ENCODE results near the gene MOB1A. TPM values are rescaled to one million over a fixed set of nuclear protein-coding genes. Genes with fewer than 3 reads are reported as not detected.

Gene MOB1A
- total RNA-seq = 100 to 1,000 TPM; 117 to 129 (median 124) TPM
- long read RNA-seq, donor 1, full-length matches to known transcripts = 44 of 72 reads
- long read RNA-seq, donor 1, partial matches to known transcripts = 5 of 72 reads
- long read RNA-seq, donor 1, other reads (novel, unspliced or antisense) = 23 of 72 reads
- long read RNA-seq, donor 2, full-length matches to known transcripts = 49 of 62 reads
- long read RNA-seq, donor 2, partial matches to known transcripts = 0 of 62 reads
- long read RNA-seq, donor 2, other reads (novel, unspliced or antisense) = 13 of 62 reads

- intact Hi-C loops (cut with DNase I, micrococcal nuclease) = no loop called here
- DNase-seq = peak; percentile 98 to 99 (median 99)
- TF ChIP-seq, protein P1, sequence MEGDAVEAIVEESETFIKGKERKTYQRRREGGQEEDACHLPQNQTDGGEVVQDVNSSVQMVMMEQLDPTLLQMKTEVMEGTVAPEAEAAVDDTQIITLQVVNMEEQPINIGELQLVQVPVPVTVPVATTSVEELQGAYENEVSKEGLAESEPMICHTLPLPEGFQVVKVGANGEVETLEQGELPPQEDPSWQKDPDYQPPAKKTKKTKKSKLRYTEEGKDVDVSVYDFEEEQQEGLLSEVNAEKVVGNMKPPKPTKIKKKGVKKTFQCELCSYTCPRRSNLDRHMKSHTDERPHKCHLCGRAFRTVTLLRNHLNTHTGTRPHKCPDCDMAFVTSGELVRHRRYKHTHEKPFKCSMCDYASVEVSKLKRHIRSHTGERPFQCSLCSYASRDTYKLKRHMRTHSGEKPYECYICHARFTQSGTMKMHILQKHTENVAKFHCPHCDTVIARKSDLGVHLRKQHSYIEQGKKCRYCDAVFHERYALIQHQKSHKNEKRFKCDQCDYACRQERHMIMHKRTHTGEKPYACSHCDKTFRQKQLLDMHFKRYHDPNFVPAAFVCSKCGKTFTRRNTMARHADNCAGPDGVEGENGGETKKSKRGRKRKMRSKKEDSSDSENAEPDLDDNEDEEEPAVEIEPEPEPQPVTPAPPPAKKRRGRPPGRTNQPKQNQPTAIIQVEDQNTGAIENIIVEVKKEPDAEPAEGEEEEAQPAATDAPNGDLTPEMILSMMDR (IDR thresholded peaks at IDR 0.05) = no peak
- ATAC-seq = peak; percentile 98
- Histone ChIP-seq H3K36me3 (ENCODE audit: low read depth) (no peaks in the 10 kb centered on the region), H3K4me3 (peak within 1 kb of the TSS; percentile 76), H3K4me1 (ENCODE audit: low read depth) (no peaks in the 10 kb centered on the region), H3K9me3 (no peaks in the 10 kb centered on the region)
Observed at GRCh38 chr2:74178211-74179062, at the start of gene MOB1A. Gene MOB1A, minus strand, starts transcription at chr2:74178879. Its CDS starts 205 bp downstream, at chr2:74178674.

- intact Hi-C loops (cut with DNase I, micrococcal nuclease) = no loop called here
- Histone ChIP-seq H3K4me3 (no peak overlapping the region), H3K36me3 (ENCODE audit: low read depth) (no peaks in the 10 kb centered on the region), H3K9me3 (no peaks in the 10 kb centered on the region), H3K4me1 (ENCODE audit: low read depth) (no peaks in the 10 kb centered on the region)
- ATAC-seq (no peak), DNase-seq (no peak)
- TF ChIP-seq, protein P1 (IDR thresholded peaks at IDR 0.05) = no peak
Observed at GRCh38 chr2:74227646-74228045, 49.0 kb upstream of the MOB1A start.

DNA sequence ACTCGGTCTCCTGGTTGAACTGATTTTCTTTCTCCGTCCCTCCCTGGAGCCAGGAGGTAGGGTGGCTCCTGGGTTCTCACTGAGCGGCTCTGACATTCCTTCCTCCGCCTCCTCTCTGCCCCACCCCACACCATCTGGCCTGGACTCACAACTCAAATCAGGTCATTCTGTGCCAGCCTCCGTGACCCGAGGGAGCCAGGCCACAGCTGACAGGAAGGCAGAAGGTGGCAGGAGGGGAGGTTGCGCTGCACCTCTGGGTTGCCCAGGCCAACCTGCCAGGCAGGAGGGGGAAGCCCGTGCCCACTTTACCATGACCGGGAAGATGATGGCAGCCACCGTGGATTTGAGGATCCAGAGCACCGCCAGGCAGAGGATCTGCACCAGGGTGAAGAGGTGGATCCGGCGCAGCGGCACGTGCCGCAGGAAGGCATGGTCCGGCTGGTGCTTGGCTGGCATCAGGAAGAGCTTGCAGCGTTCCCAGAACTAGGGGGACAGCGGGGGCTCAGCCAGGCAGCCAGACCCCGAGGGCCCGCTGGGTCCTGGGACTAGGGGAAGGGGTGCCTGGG is 48.1 kb upstream of the MOB1A start:
- no peaks in the 10 kb centered on the region for H3K9me3 ChIP-seq
- DNase-seq = peak in 1 of 3 donors; percentile 55
- TF ChIP-seq, protein P1 (IDR thresholded peaks at IDR 0.05) = no peak
- no peak overlapping the region for H3K4me3 ChIP-seq
- peak; percentile 38 for ATAC-seq
- intact Hi-C loops (cut with DNase I, micrococcal nuclease) = no loop called here
- H3K36me3 ChIP-seq (ENCODE audit: low read depth) = no peaks in the 10 kb centered on the region
- H3K4me1 ChIP-seq (ENCODE audit: low read depth) = no peaks in the 10 kb centered on the region

- no peak overlapping the region for H3K4me3 ChIP-seq
- TF ChIP-seq, protein P1 (IDR thresholded peaks at IDR 0.05) = no peak
- intact Hi-C loops (cut with DNase I, micrococcal nuclease) = no loop called here
- DNase-seq (no peak), ATAC-seq (no peak)
- no peaks in the 10 kb centered on the region for H3K36me3 ChIP-seq (ENCODE audit: low read depth)
- H3K4me1 ChIP-seq (ENCODE audit: low read depth) = no peaks in the 10 kb centered on the region
- H3K9me3 ChIP-seq = no peaks in the 10 kb centered on the region
Observed at GRCh38 chr2:74225698-74226459, 47.2 kb upstream of the MOB1A start.
